ENCODE data around the gene XAB2.
"Not testable (repeated sequence)": the region's sequence is repeated elsewhere in the genome, so short reads cannot be mapped to it uniquely, and the experiment has no call there.

XAB2 gene

DNA sequence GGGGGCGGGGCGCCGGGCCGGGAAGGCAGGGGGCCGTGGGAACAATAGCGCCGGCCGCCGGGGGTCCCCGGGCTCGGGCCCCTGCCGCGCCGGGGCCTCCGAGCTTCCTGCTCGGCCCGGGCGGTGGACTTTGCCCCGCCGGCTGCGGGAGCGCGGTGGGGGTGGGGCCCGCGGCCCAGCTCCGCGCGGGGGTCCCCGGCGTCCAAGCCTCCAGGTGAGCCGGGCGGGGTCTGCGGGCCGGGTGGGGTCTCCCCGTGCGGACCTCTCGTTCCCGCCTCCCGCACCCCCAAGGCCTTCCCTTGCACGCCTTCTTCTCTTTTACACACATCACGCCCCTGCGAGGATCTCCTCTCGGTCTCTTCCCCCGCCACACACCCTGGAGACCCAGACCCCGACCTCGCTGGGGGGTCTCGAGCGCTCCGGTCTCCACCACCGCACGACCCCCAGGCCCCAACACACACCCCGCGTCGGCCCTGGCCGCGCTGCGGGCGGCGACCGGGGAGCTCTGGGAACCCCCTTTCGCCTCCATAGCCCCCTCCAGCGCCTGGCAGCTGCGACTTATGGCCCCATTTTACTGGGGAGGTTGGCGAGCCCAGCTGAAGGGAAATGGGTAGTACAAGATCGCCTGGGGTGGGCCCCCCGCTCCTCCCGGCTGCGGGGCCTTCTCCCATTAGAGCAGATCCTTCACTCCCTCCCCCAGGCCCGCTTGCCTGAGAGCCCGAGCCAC, 33.0 kb downstream of the XAB2 start:
- H3K4me3 ChIP-seq (ENCODE audit: low read depth, low read length): no peak overlapping the region
- no peak for DNase-seq (ENCODE audit: low read depth)

DNA sequence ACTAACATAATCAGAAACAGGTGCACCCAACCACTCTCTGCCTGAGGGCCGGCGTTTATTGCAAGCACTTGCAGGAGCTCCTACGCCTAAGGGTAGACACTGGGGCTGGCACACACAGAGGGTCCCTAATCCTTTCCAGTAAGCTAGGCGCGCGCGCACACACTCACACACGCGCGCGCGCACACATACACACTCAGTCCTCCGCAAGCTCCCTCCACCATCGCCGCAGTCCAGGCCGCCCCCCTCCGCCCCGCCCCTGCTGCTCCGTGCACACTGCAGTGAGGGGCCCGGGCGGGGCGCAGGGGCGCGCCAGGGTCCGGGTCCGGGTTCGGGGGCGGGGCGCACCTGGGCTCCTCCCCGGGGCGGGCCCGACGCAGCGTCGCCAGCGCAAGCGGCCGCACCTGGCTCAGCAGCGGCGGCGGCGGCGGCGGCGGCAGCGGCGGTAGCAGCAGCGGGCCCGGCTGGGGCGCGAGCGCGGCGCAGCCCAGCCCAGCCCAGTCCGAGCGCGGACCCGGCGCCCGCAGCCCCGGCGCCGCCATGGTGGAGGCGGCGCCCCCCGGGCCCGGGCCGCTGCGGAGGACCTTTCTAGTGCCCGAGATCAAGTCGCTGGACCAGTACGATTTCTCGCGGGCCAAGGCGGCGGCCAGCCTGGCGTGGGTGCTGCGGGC, 33.7 kb downstream of the XAB2 start, which contains the start of gene CAMSAP3:
Gene CAMSAP3 (plus strand): TSS at position 398 of the 668 bp plus-strand sequence. CDS start 140 bp downstream, at position 538.
- peak within 1 kb of the TSS; percentile 27 for H3K4me3 ChIP-seq (ENCODE audit: low read depth, low read length)
- DNase-seq (ENCODE audit: low read depth): no peak

DNA sequence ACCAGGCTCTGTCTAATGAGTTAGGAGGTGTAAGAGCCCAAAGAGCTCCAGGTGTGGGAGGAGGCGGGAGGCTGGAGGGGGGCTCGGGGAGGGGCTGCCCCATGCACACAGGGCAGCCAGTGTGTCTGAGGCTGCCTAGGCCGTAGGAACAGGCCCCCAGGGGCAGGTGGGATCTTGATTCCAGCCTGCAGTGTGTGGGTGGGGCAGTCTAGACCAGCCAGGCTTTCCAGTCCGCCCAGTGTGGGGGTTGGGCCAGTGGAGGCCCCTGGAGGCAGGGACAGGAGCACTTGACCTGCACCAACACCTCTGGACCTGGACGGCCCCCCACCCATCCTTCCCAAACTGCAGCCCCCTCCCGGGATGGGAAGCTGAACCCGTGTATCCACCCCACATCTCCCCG, 39.1 kb downstream of the XAB2 start:
- DNase-seq (ENCODE audit: low read depth): no peak
- no peak overlapping the region for H3K4me3 ChIP-seq (ENCODE audit: low read depth, low read length)

DNA sequence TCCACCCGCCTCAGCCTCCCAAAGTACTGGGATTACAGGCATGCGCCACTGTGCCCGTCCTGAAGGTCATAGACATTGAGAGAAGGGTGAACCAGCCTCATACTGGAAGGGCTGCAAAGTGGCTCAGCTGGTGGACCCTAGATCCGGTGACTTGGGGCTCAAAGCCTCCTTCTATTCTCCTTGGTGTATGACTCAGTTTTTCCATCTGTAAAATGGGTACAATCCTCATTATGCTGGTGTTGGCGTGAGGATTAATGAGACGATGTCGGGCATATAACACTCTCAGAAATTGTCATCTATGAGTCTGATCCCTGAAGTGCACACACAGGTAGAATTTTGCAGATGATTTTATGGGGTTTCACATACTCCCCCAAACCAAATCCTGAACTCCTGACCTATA, 39.5 kb downstream of the XAB2 start:
- no peak for DNase-seq (ENCODE audit: low read depth)
- no peak overlapping the region for H3K4me3 ChIP-seq (ENCODE audit: low read depth, low read length)

DNA sequence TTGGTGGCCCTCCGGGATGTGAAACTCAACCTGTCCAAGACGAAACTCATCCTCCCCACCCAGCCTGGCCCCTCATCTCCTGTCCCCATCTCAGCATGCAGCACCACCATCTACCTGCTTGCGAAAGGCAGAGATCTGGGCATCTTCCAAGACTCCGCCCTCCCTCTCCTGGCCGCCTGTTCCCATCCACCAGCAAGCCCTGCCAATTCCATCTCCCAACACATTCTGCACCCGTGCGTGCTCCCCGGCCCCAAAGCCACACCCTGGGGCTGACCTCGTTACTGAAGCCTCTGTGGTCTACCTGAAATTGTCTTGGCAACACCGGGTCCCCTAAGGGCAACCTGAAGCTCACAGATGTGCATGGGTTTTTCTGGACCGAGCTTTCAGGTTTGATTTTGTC, 46.9 kb downstream of the XAB2 start:
- DNase-seq (ENCODE audit: low read depth): no peak
- no peak overlapping the region for H3K4me3 ChIP-seq (ENCODE audit: low read depth, low read length)

DNA sequence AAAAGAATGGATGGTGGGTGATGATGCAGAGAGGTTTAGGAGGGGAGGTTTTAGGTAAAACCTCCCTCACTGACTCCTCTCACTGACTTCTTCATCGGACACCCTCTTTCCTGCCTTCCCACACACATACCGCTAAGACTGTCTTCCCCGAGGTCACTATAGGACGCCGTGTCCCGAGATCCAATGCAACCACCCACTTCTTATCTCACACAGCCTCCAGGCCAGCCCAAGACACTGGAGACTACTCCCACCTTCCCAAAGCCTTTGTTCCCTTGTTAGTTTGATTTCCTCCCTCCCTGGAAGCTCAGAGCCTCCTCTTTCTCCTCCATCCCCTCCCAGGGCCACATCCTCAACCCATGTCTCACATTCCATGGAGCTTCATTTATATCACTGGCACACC, 50.2 kb downstream of the XAB2 start:
- no peak for DNase-seq (ENCODE audit: low read depth)
- no peak overlapping the region for H3K4me3 ChIP-seq (ENCODE audit: low read depth, low read length)

DNA sequence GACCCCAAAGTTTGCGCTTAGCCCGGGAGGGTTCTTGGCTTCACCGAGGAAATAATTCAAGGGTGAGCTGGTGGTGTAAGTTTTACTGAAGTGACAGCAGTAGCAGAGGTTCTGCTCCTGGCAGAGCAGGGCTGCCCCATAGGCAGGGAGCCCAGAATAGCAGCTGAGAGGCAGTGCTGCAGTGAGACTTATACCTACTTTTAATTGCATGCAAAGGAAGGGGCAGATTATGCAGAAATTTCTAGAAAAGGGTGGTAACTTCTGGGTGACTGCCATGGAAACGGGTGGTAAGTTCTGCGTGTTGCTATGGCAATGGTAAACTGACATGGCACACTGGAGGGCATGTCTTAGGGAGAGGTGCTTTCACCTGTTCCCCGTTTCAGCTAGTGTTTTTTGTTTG, 51.2 kb downstream of the XAB2 start:
- no peak for DNase-seq (ENCODE audit: low read depth)
- no peak overlapping the region for H3K4me3 ChIP-seq (ENCODE audit: low read depth, low read length)

DNA sequence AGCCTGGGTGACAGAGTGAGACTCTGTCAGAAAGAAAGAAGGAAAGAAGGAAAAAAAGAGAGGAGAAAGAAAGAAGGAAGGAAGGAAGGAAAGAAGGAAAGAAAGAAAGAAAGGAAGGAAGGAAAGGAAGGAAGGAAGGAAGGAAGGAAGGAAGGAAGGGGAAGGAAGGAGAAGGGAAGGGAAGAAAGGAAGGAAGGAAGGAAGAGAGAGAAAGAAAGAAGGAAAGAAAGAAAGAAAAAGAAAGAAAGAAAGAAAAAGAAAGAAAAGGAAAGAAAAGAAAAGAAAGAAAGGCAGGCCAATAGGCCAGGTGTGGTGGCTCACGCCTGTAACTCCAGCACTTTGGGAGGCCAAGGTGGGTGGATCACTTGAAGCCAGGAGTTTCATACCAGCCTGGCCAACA, 51.9 kb downstream of the XAB2 start:
- not testable (repeated sequence) for DNase-seq (ENCODE audit: low read depth); H3K4me3 ChIP-seq (ENCODE audit: low read depth, low read length)

DNA sequence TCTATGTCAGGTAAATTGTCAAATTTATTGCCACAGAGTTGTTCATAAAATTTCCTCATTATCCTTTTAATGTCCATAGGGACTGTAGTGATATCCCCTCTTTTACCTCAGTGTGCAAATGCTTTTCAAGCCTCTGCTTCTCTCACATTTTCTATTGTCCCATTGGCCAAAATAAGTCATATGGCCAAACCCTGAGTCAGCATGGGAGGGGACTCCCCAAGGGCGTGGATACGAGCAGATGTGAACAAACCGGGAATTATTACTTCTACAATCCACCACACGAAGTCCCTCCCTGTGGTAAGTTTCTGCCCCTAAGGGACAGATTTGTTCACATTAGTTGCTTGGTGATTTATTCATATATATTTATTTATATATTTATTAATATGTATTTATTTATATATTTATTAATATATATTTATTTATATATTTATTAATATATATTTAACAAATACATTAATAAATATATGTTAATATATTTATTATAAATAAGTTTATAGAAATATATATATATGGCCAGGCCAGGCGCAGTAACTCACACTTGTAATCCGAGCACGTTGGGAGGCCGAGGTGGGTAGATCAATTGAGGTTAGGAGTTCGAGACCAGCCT, 53.8 kb downstream of the XAB2 start:
- no peak overlapping the region for H3K4me3 ChIP-seq (ENCODE audit: low read depth, low read length)
- DNase-seq (ENCODE audit: low read depth): no peak

DNA sequence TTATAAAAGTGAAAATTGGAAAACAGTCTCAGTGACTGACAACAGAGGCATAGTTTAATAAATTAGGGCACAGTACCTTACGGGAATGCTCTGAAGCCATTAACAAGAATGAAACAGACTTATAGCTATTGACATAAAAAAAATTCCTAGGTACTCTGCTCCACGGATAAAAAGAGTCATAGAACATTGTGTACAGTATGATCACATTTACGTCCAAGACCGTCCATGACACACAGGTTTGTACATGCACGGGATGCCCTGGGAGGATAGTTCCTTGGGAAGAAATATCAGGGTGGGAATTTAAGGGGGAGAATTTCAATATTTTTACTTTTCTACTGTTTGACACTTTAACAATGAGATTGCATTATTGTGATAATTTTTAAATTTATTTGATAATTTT, 58.6 kb downstream of the XAB2 start:
- no peak overlapping the region for H3K4me3 ChIP-seq (ENCODE audit: low read depth, low read length)
- no peak for DNase-seq (ENCODE audit: low read depth)

Measured in skeletal muscle cell (primary cell).